Skin of body (tissue), 2 donors: Measurements from ENCODE around the gene ABHD1. TPM values are rescaled to one million over a fixed set of nuclear protein-coding genes. Genes with fewer than 3 reads are reported as not detected.
"Not testable (repeated sequence)": the region's sequence is repeated elsewhere in the genome, so short reads cannot be mapped to it uniquely, and the experiment has no call there.

ENCODE experiments used
- DNase-seq: peaks from one replicate; lab custom pipeline; 2025; lab: John Stamatoyannopoulos, UW
- total RNA-seq: library from RNA; depleted of rRNA; stranded (reverse); fragments of >200 nt; gene quantifications from one replicate; pipeline ENCODE4 v1.2.3, GENCODE V29; 2014

Gene ABHD1
- total RNA-seq, 1 donor from 2014 or later, result 0.10 TPM

DNA sequence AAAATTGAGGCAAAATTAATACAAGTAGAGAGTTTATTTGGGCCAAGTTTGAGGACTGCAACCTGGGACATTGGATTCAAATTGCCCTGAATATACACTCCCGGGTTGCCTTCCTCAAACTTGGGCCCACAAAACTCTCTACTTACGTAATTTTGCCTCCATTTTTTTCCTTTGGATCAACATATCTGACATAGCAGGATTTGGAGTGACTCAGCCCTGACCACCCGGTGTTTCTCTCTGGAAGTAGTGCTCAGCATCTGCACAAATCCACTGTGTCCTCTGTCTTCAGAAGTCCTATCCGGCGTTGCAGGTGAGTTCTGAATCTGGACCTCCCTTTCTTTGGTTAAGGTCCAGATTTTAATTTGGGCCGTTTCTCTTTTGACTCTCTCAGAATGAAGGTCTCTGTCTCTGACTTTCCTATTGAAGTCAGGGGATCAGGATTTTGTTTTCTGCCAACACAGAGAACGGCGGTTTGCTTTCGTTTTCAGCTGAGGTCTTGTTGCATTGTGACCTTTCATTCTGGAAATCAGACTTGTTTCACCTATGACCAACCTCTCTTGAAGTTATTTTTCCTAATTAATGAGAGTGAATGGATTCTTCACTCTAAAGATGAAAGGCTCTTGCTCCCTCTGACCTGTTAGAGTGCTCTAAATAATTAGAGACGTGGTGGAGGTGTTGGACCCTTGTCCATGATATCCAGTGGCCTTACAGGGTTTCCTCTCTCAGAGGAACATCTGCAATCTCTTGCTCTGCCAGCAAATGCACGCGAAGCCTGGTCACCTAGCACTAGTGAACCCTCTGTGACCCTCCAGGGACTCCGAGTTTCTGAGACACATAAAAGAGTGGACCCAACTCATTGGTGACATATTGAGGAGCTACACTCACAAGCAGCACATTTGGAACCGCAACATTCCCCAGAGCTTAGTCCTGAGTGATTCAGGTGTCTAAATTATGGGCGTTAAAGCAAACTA is 38.8 kb downstream of the ABHD1 start:
- DNase-seq, result no peak

DNA sequence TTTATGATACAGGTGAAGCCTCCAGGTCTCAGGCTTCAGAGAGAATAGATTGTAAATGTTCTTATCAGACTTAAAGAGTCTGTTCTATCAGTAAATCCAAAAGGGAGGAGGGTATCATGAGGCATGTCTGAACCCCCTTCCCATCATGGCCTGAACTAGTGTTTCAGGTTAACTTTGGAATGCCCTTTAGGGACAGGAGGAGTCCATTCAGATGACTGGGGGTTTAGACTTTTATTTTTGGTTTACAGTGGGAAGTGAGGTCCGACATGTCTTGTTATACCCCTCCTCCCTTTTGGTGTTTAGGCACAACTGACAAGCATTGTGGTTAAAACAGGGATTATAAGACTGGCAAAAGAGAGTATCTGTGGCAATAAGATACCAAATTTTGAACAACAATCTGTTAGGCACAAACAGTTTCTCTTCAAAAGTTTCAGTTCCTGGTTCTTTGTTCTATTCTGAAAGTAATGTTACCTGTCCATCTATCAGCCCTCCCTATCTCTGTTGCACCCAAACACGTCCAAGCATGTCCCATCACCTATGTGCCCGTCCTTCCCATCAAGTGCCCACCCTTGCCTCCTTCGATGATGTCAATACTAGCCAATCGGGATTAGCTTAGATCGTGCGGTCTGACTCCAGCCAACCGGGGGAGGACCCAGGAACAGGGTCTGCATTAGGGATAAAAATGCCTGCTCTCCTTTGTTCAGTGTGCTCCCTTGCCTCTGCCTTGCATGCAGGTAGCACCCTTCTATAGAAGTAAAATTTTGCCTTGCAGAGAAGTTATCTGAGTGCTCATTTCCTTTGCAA is 41.5 kb downstream of the ABHD1 start:
- no peak for DNase-seq

DNA sequence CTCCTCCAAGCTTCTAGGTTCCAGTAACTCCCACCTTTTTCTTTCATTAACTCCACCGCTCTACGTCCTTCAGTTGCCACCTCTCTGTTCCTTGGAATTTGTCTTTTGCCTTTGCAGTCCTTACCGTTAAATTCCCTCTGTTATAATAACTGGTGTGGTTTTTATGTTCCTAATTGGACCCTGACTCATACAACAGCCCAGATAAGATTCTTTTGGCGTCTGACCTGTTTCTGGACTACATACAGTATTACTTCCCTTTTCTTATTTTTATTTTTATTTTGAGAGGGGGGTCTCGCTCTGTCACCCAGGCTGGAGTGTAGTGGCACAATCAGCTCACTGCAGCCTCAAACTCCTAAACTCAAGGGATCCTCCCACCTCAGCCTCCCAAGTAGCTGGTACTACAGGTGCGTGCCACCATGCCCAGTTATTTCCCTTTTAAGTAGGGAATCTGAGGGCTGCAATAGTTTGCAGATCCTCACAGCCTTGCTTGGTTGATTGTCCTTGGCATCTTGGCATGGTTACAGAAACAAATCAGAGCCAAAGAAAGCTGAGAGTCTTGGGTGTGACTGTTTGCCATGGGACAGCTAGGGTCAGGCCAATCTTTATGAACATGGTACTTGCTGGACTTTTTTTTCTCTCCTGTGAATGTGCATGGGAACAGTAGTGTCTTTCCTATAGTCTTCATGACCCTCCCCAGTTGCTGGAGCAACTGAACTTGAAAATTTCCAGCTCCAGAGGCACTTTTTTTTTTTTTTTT is 47.1 kb downstream of the ABHD1 start:
- no peak for DNase-seq

DNA sequence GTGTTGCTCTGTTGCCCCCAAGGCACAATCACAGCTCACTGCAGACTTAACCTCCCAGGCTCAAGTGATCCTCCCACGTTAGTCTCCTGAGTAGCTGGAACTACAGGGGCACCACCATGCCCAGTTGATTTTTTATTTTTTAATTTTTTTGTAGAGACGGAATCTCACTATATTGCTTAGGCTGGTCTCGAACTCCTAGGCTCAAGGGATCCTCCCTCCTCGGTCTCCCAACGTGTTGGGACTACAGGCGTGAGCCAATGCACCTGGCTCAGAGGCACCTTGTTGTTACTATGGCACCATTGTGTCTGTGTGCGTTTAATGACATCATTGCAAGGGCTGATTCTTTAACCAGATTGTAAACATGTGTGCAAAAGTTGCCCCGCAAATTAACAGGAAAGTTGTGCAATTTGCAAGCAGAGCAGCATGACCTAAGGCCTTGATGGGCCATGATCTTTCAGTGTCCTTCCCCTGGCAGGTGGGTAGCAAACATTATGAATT is 47.8 kb downstream of the ABHD1 start:
- DNase-seq, result no peak

DNA sequence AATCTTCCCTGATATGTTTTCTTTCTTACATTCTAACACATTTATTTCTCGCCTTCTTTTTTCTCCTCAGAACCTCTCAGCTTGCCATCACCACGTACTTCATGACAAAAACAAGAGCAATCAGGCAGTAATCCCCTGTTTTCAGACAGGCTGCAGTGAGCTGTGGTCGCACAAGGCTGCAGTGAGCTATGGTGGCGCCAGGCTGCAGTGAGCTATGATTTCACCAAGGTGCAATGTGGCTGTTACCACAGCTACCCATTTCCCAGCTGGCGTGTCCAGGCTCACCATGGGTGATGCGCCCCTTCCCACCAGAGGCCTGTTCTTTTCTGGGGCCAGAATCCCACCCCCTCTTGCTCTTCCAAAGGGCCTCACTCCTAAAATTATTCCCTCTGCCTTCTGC is 51.0 kb downstream of the ABHD1 start:
- no peak for DNase-seq

DNA sequence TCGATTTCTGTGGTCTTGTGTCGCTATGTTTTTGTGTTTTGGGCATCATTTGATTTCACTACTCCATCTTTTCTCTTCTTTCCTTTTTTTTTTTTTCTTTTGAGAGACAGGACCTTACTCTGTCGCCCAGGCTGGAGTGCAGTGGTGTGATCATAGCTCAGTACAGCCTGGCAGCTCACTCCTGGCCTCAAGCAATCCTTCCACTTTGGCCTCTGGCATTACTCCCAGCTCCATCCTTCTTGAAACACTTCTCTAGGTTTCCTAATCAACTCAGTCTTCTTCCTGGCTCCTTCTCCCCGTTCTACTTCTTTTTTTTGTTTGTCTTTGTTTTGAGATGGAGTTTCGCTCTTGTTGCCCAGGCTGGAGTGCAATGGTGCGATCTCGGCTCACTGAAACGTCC is 51.7 kb downstream of the ABHD1 start:
- DNase-seq, result no peak

DNA sequence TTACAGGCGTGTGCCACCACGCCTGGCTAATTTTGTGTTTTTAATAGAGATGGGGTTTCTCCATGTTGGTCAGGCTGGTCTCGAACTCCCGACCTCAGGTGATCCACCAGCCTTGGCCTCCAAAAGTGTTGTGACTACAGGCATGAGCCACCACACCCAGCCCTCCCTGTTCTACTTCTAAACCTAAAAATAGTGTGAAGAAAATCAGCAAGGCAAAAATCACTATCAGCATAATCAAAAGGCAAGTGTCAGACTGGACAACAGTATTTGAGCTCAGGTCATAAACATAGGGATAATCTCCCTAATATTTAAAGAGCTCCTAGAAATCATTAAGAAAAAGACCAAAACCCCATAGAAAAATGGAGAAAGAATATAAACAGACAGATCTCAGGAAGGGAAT is 52.2 kb downstream of the ABHD1 start:
- not testable (repeated sequence) for DNase-seq

DNA sequence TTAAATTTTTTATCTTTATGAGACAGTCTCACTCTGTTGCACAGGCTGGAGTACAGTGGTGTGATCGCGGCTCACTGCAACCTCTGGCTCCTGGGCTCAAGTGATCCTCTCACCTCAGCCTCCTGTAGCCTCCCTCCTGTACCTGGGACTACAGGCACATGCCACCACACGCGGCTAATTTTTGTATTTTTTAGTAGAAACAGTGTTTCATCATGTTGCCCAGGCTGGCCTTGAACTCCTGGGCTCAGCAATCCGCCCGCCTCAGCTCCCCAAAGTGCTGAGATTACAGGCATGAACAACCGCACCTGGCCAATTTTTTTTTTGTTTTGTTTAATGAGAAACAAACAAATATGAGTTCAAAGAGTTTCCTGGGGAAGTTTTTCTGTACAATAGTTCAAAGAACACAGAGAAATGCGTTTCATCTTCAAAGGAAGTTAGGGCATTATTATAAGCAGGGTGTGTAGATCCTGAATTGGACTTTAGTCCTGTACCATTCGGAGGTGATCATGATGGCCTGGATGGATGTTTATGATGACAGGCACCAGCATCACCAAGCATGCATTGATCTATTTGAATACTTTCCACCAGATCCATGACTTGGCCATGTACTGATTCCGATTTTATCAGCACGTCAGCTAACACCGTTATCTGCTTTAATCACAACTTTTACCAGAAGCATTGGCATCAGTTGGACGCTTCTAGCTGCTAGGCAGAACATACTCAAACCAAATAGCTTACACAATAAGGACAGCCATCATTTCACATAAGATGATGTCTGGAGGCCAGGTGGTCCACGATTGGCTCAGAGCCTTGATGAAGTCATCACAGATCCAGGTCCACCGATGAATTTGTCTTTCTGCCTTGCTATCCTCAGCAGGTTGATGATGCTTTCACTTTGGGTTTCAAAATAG is 54.1 kb downstream of the ABHD1 start:
- DNase-seq, result no peak

DNA sequence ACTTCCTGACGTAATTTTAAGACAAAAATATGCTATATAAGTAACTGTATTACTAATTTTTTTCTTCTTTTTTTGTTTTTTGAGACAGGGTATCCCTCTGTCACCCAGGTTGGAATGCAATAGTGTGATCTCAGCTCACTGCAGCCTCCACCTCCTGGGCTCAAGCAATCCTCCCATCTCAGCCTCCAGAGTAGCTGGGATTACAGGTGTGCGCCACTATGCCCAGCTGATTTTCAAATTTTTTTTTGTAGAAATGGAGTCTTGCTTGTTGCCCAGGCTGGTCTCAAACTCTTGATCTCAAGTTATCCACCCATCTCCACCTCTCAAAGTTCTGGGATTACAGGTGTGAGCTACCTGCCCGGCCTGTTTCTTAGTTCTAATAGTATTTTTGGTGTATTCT is 54.9 kb downstream of the ABHD1 start:
- no peak for DNase-seq

DNA sequence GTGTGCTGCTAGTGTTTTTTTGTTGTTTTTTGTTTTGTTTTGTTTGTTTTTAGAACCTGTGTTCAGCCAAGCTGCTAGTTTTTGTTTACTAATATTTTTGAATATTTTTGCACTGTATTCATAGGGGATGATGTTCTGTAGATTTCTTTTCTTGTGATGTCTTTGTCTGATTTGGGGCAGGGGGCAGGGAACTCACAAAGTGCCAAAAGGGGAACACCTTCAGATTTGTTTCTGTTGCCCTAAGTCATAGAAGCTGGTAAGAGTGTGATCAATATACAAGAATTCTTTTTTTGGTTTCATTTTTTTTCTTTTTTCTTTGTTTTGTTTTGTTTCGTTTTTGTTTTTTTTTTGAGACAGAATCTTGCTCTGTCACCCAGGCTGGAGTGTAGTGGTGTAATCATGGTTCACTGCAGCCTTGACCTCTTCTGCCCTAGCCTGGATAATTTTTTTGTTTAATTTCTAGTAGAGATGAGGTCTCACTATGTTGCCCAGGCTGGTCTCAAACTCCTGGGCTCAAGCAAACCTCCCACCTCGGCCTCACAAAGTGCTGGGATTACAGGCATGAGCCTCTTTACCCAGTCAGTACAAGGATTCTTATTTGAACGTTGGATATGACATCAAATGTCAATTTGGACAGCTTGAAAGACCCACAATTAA is 55.9 kb downstream of the ABHD1 start:
- no peak for DNase-seq

Other genes starting within 250 kb of the ABHD1 start
- 4.9 TPM for gene MAPRE3, start 153.2 kb upstream of the ABHD1 start, total RNA-seq
- gene TMEM214, start 90.8 kb upstream of the ABHD1 start, total RNA-seq, result 30.8 TPM
- gene AGBL5, start 72.1 kb upstream of the ABHD1 start, total RNA-seq, result 7.7 TPM
- 199 TPM for gene OST4, start 52.2 kb upstream of the ABHD1 start, total RNA-seq
- 66.1 TPM for gene EMILIN1, start 45.2 kb upstream of the ABHD1 start, total RNA-seq
- gene KHK, start 37.0 kb upstream of the ABHD1 start, total RNA-seq, result 1.7 TPM
- gene CGREF1, start 4.7 kb upstream of the ABHD1 start, total RNA-seq, result 6.7 TPM
- 19.5 TPM for gene PREB, start 10.8 kb downstream of the ABHD1 start, total RNA-seq
- gene PRR30, start 15.6 kb downstream of the ABHD1 start, total RNA-seq, result not detected
- gene TCF23, start 25.2 kb downstream of the ABHD1 start, total RNA-seq, result 0.20 TPM
- 93.8 TPM for gene ATRAID, start 88.2 kb downstream of the ABHD1 start, total RNA-seq
- 23.0 TPM for gene SLC5A6, start 88.5 kb downstream of the ABHD1 start, total RNA-seq
- 35.2 TPM for gene CAD, start 93.6 kb downstream of the ABHD1 start, total RNA-seq
- 0.10 TPM for gene SLC30A3, start 139.2 kb downstream of the ABHD1 start, total RNA-seq
- not detected for gene DNAJC5G, start 151.6 kb downstream of the ABHD1 start, total RNA-seq
- 6.0 TPM for gene TRIM54, start 158.6 kb downstream of the ABHD1 start, total RNA-seq
- gene UCN, start 184.6 kb downstream of the ABHD1 start, total RNA-seq, result 0.30 TPM
- 34.9 TPM for gene MPV17, start 199.3 kb downstream of the ABHD1 start, total RNA-seq
- gene GTF3C2, start 232.9 kb downstream of the ABHD1 start, total RNA-seq, result 32.5 TPM
- gene EIF2B4, start 246.5 kb downstream of the ABHD1 start, total RNA-seq, result 23.5 TPM
- gene SNX17, start 246.8 kb downstream of the ABHD1 start, total RNA-seq, result 53.7 TPM